ENCODE results near the gene PKD1L1.

The PKD1L1 gene

DNA sequence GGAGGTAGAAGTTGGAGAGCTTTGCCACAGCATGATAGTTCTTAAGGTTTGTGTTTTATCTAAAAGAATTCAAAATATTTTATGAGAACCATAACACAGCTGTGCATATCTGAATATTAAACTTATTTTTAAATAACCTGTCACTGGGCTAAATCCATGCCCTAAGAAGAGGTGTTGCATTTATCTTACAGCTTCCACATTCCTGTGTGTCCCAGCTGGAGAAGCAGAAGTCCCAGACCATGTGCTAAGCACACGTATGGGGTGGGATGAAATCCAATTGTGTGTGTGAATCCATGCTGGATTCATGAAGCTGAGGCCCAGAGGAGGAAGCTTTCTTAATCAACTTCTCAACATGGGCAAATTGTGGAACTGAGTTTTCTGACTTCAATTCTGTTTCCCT, 121.5 kb downstream of the PKD1L1 start:
- ATAC-seq = no peak

DNA sequence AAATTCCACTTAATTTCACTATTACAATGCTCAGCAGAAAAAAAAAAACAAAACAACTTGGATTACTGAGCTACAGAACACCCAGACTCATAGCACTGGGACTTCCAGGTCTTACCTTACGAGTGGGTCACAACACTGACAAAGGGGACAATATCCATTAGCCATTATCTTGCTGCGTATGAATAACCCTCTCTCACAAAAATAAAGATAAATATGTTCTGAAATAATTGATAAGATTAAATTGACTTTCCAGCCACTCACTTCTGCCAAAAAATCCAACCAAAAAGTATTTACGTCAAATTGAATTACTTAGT, 128.7 kb downstream of the PKD1L1 start:
- ATAC-seq = peak; percentile 29
- TF ChIP-seq ZNF565 (CRISPR knock-in tag; conservative IDR thresholded peaks at IDR 0.05; ENCODE audit: low read depth) (no peak), CSDC2 (CRISPR knock-in tag; IDR thresholded peaks at IDR 0.05) (no peak), OSR1 (CRISPR knock-in tag; IDR thresholded peaks at IDR 0.05) (no peak), ZC3H10 (CRISPR knock-in tag; IDR thresholded peaks at IDR 0.05) (no peak), ISL1 (CRISPR knock-in tag; IDR thresholded peaks at IDR 0.05) (no peak), GLIS3 (CRISPR knock-in tag; IDR thresholded peaks at IDR 0.05) (no peak), ZNF70 (CRISPR knock-in tag; IDR thresholded peaks at IDR 0.05) (no peak), ZFP3 (CRISPR knock-in tag; IDR thresholded peaks at IDR 0.05) (no peak)

More for the DNA sequence above, 121.5 kb downstream of the PKD1L1 start:
- TF ChIP-seq CSRNP3 (CRISPR knock-in tag; IDR thresholded peaks at IDR 0.05) = no peak
- no peak for TF ChIP-seq ZNF565 (CRISPR knock-in tag; conservative IDR thresholded peaks at IDR 0.05; ENCODE audit: low read depth)
- no peak for TF ChIP-seq ESRRG (CRISPR knock-in tag; IDR thresholded peaks at IDR 0.05)
- no peak for TF ChIP-seq SNAI2 (CRISPR knock-in tag; IDR thresholded peaks at IDR 0.05)
- no peak for TF ChIP-seq ISL1 (CRISPR knock-in tag; IDR thresholded peaks at IDR 0.05)
- TF ChIP-seq ZNF8 (CRISPR knock-in tag; IDR thresholded peaks at IDR 0.05) = no peak
- TF ChIP-seq, protein P1, sequence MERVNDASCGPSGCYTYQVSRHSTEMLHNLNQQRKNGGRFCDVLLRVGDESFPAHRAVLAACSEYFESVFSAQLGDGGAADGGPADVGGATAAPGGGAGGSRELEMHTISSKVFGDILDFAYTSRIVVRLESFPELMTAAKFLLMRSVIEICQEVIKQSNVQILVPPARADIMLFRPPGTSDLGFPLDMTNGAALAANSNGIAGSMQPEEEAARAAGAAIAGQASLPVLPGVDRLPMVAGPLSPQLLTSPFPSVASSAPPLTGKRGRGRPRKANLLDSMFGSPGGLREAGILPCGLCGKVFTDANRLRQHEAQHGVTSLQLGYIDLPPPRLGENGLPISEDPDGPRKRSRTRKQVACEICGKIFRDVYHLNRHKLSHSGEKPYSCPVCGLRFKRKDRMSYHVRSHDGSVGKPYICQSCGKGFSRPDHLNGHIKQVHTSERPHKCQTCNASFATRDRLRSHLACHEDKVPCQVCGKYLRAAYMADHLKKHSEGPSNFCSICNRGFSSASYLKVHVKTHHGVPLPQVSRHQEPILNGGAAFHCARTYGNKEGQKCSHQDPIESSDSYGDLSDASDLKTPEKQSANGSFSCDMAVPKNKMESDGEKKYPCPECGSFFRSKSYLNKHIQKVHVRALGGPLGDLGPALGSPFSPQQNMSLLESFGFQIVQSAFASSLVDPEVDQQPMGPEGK (CRISPR knock-in tag; IDR thresholded peaks at IDR 0.05; ENCODE audit: borderline replicate concordance) = no peak
- no peak for TF ChIP-seq BACH2 (CRISPR knock-in tag; IDR thresholded peaks at IDR 0.05; ENCODE audit: borderline replicate concordance)
- TF ChIP-seq ZFP30 (CRISPR knock-in tag; IDR thresholded peaks at IDR 0.05) = no peak
- no peak for TF ChIP-seq GLIS3 (CRISPR knock-in tag; IDR thresholded peaks at IDR 0.05)
- TF ChIP-seq TCF4 (CRISPR knock-in tag; IDR thresholded peaks at IDR 0.05; ENCODE audit: borderline replicate concordance) = no peak
- TF ChIP-seq ZC3H10 (CRISPR knock-in tag; IDR thresholded peaks at IDR 0.05) = no peak
- TF ChIP-seq POU6F1 (CRISPR knock-in tag; IDR thresholded peaks at IDR 0.05; ENCODE audit: borderline replicate concordance, low read depth) = no peak
- no peak for TF ChIP-seq PPARA (CRISPR knock-in tag; IDR thresholded peaks at IDR 0.05; ENCODE audit: borderline replicate concordance)
- TF ChIP-seq CSDC2 (CRISPR knock-in tag; IDR thresholded peaks at IDR 0.05) = no peak
- TF ChIP-seq ZNF70 (CRISPR knock-in tag; IDR thresholded peaks at IDR 0.05) = no peak
- TF ChIP-seq TSHZ2 (CRISPR knock-in tag; IDR thresholded peaks at IDR 0.05) = no peak
- no peak for TF ChIP-seq CREB5 (CRISPR knock-in tag; IDR thresholded peaks at IDR 0.05; ENCODE audit: low read depth)
- TF ChIP-seq RARB (CRISPR knock-in tag; IDR thresholded peaks at IDR 0.05) = no peak

GRCh38 chr7:47818796-47819606, 129.3 kb downstream of the PKD1L1 start:
- ATAC-seq = peak; percentile 93
- TF ChIP-seq TOX (CRISPR knock-in tag; IDR thresholded peaks at IDR 0.05; ENCODE audit: borderline replicate concordance) = no peak
- TF ChIP-seq ZC3H10 (CRISPR knock-in tag; IDR thresholded peaks at IDR 0.05) = peak; percentile 32; the same call in 1 of the 2 replicates
